Liver (tissue), 9 donors: ENCODE measurements around the gene KIF18B. TPM values are rescaled to one million over a fixed set of nuclear protein-coding genes. Genes with fewer than 3 reads are reported as not detected.

Experiments used
- DNase-seq: peaks from one replicate; pipeline ENCODE4 v3.0.0-alpha.2; 2017; ENCODE audit warnings: low spot score
- H3K27ac ChIP-seq, 2 donors: one replicate each; pipeline ENCODE4 v1.7.0; 2013; ENCODE audit warnings: inconsistent platforms in 2 of 2, low read length in 2 of 2, control low read depth in 1 of 2, low read depth in 1 of 2, mild to moderate bottlenecking in 1 of 2
- H3K27me3 ChIP-seq, 4 donors: one replicate each; pipeline versions ENCODE4 v1.6.1 to v1.7.0; 2013; ENCODE audit warnings: low read length in 3 of 4, inconsistent platforms in 1 of 4, mild to moderate bottlenecking in 1 of 4, moderate library complexity in 1 of 4; ENCODE audit not compliant: control insufficient read depth in 4 of 4, insufficient read depth in 4 of 4
- H3K36me3 ChIP-seq, 4 donors: one replicate each; pipeline versions ENCODE4 v1.6.1 to v1.7.0; 2013; ENCODE audit warnings: low read length in 3 of 4, mild to moderate bottlenecking in 3 of 4, low read depth in 1 of 4, moderate library complexity in 1 of 4; ENCODE audit not compliant: control insufficient read depth in 4 of 4, insufficient read depth in 3 of 4
- H3K4me1 ChIP-seq, 4 donors: one replicate each; pipeline versions ENCODE4 v1.6.1 to v1.7.0; 2013; ENCODE audit warnings: low read length in 3 of 4, mild to moderate bottlenecking in 3 of 4, moderate library complexity in 1 of 4; ENCODE audit not compliant: control insufficient read depth in 4 of 4, insufficient read depth in 4 of 4
- H3K4me3 ChIP-seq, 3 donors: one replicate each; pipeline versions ENCODE4 v1.6.1 to v1.7.0; 2013; ENCODE audit warnings: low read length in 3 of 3, control low read depth in 1 of 3, low read depth in 1 of 3, mild to moderate bottlenecking in 1 of 3
- H3K9ac ChIP-seq, 2 donors: one replicate each; pipeline ENCODE4 v1.7.0; 2013; ENCODE audit warnings: low read length in 2 of 2, mild to moderate bottlenecking in 2 of 2, moderate library complexity in 2 of 2, control low read depth in 1 of 2, low read depth in 1 of 2
- H3K9me3 ChIP-seq, 4 donors: one replicate each; pipeline versions ENCODE4 v1.6.1 to v1.7.0; 2013; ENCODE audit warnings: low read length in 3 of 4; ENCODE audit not compliant: control insufficient read depth in 4 of 4
- CTCF ChIP-seq: fragments of 150-350 bp; IDR thresholded peaks from 2 replicates; pipeline ENCODE4 v1.5.1; 2017; ENCODE audit warnings: improper control_type of control experiment, low read depth, low read length; ENCODE audit not compliant: missing input control
- EGR1 ChIP-seq, 2 donors: IDR thresholded peaks; 2 replicates each; pipeline ENCODE4 v1.6.1; 2016 to 2018; ENCODE audit warnings: antibody characterized with exemption in 2 of 2, low read depth in 2 of 2
- FOXA1 ChIP-seq: IDR thresholded peaks from 2 replicates; pipeline ENCODE4 v1.6.1; 2016; ENCODE audit warnings: antibody characterized with exemption
- FOXA2 ChIP-seq: IDR thresholded peaks from 2 replicates; pipeline ENCODE4 v1.6.1; 2016; ENCODE audit warnings: antibody characterized with exemption
- GABPA ChIP-seq, 2 donors: IDR thresholded peaks in 1 of 2; conservative IDR thresholded peaks in 1 of 2; 2 replicates each; pipeline ENCODE4 v1.6.1; 2016; ENCODE audit warnings: antibody characterized with exemption in 2 of 2, mild to moderate bottlenecking in 1 of 2, moderate library complexity in 1 of 2
- HNF4A ChIP-seq, 2 donors: conservative IDR thresholded peaks; 2 replicates each; pipeline ENCODE4 v1.6.1; 2016; ENCODE audit warnings: antibody characterized with exemption in 2 of 2, mild to moderate bottlenecking in 2 of 2
- HNF4G ChIP-seq: IDR thresholded peaks from 2 replicates; pipeline ENCODE4 v1.6.1; 2016; ENCODE audit warnings: antibody characterized with exemption
- JUND ChIP-seq, 2 donors: IDR thresholded peaks; 2 replicates each; pipeline ENCODE4 v1.6.1; 2016; ENCODE audit warnings: antibody characterized with exemption in 2 of 2
- MAX ChIP-seq: IDR thresholded peaks from 2 replicates; pipeline ENCODE4 v1.6.1; 2016; ENCODE audit warnings: antibody characterized with exemption
- NR2F2 ChIP-seq: IDR thresholded peaks from 2 replicates; pipeline ENCODE4 v1.6.1; 2016; ENCODE audit warnings: antibody characterized with exemption
- RAD21 ChIP-seq, 2 donors: IDR thresholded peaks; 2 replicates each; pipeline ENCODE4 v1.6.1; 2016; ENCODE audit warnings: antibody characterized with exemption in 2 of 2, mild to moderate bottlenecking in 2 of 2
- RXRA ChIP-seq, 2 donors: IDR thresholded peaks; 2 replicates each; pipeline ENCODE4 v1.6.1; 2017 to 2018; ENCODE audit warnings: antibody characterized with exemption in 2 of 2, mild to moderate bottlenecking in 1 of 2
- SP1 ChIP-seq: IDR thresholded peaks from 2 replicates; pipeline ENCODE4 v1.6.1; 2018; ENCODE audit warnings: antibody characterized with exemption, mild to moderate bottlenecking
- TAF1 ChIP-seq: conservative IDR thresholded peaks from 2 replicates; pipeline ENCODE4 v1.6.1; 2016; ENCODE audit warnings: antibody characterized with exemption, mild to moderate bottlenecking
- YY1 ChIP-seq: IDR thresholded peaks from 2 replicates; pipeline ENCODE4 v1.6.1; 2016; ENCODE audit warnings: antibody characterized with exemption, mild to moderate bottlenecking
- ZBTB33 ChIP-seq: IDR thresholded peaks from 2 replicates; pipeline ENCODE4 v1.6.1; 2016; ENCODE audit warnings: antibody characterized with exemption
- WGBS: extraction: QIAGEN DNeasy Blood & Tissue Kit; methylation state at CpG from one replicate; pipeline ENCODE4 v1.1.7; 2013; 5-methylcytosine and 5-hydroxymethylcytosine counted together
- polyA plus RNA-seq, 2 donors: library from polyadenylated mRNA; stranded (reverse) in 1 of 2; unstranded in 1 of 2; fragments of 200-250 nt in 1 of 2; fragments of >200 nt in 1 of 2; fragmentation: Nextera tagmentation in 1 of 2; extraction: Ambion mirVana in 1 of 2; gene quantifications; one replicate each; pipeline versions ENCODE4 v1.2.1 to v1.2.3, GENCODE V29; 2013 to 2015
- total RNA-seq, 2 donors: library from RNA; depleted of rRNA; stranded (reverse); fragments of >200 nt; gene quantifications; one replicate each; pipeline ENCODE4 v1.2.3, GENCODE V29; 2014
- TF ChIP-seq, protein P1 (sequence below): IDR thresholded peaks from 2 replicates; pipeline ENCODE4 v1.6.1; 2016; ENCODE audit warnings: antibody characterized with exemption, mild to moderate bottlenecking
- TF ChIP-seq, protein P2 (sequence below): IDR thresholded peaks from 2 replicates; pipeline ENCODE4 v1.6.1; 2016; ENCODE audit warnings: antibody characterized with exemption
- donor health status: healthy.
- donor health status: healthy.
- donor health status: healthy.
- donor health status: healthy.
- donor health status: healthy.

The KIF18B gene
- total and polyA plus RNA-seq, 4 donors, result under 0.01 to 11.9 (median 0.48) TPM

DNA sequence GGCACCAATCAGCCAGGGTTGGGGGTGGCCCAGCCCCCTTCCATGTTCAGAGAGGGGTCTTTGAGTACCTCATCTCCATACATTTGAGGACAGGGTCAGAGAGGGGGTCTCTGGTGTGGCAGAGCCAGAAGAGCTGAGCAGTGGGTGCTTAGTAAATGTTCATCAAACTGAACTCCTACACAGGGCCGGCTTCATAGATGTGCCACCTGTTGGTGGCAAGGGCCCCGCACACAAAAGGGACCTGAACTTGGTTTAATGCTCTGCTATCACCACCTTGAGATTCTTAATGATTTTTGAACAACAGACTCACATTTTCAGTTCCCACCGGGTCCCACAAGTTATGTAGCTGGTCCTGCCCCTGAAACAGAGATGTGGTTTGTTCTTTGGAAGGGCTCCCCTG lies 29.5 kb upstream of the KIF18B start:
- Histone ChIP-seq H3K27me3 (no peaks in the 10 kb centered on the region), H3K4me3 (no peak overlapping the region), H3K4me1 (peaks cover 5 to 19% (median 13%) of the 10 kb centered on the region in 4 donors), H3K27ac (no peak overlapping the region), H3K9ac (no peak overlapping the region), H3K36me3 (no peaks in the 10 kb centered on the region), H3K9me3 (no peaks in the 10 kb centered on the region)
- WGBS, result 76% methylated on average over 3 of the region's 3 CpGs
- DNase-seq, result no peak
- no peak for TF ChIP-seq HNF4G
- no peak for TF ChIP-seq JUND (IDR thresholded peaks at IDR 0.05)
- no peak for TF ChIP-seq GABPA (IDR thresholded peaks at IDR 0.05 in 1 of 2, conservative IDR thresholded peaks at IDR 0.05 in 1 of 2)
- no peak for TF ChIP-seq CTCF
- no peak for TF ChIP-seq TAF1
- TF ChIP-seq HNF4A (conservative IDR thresholded peaks at IDR 0.05), result no peak
- no peak for TF ChIP-seq ZBTB33
- no peak for TF ChIP-seq NR2F2
- TF ChIP-seq SP1, result no peak
- no peak for TF ChIP-seq FOXA1
- no peak for TF ChIP-seq YY1
- TF ChIP-seq RXRA (IDR thresholded peaks at IDR 0.05), result no peak
- TF ChIP-seq, protein P1, sequence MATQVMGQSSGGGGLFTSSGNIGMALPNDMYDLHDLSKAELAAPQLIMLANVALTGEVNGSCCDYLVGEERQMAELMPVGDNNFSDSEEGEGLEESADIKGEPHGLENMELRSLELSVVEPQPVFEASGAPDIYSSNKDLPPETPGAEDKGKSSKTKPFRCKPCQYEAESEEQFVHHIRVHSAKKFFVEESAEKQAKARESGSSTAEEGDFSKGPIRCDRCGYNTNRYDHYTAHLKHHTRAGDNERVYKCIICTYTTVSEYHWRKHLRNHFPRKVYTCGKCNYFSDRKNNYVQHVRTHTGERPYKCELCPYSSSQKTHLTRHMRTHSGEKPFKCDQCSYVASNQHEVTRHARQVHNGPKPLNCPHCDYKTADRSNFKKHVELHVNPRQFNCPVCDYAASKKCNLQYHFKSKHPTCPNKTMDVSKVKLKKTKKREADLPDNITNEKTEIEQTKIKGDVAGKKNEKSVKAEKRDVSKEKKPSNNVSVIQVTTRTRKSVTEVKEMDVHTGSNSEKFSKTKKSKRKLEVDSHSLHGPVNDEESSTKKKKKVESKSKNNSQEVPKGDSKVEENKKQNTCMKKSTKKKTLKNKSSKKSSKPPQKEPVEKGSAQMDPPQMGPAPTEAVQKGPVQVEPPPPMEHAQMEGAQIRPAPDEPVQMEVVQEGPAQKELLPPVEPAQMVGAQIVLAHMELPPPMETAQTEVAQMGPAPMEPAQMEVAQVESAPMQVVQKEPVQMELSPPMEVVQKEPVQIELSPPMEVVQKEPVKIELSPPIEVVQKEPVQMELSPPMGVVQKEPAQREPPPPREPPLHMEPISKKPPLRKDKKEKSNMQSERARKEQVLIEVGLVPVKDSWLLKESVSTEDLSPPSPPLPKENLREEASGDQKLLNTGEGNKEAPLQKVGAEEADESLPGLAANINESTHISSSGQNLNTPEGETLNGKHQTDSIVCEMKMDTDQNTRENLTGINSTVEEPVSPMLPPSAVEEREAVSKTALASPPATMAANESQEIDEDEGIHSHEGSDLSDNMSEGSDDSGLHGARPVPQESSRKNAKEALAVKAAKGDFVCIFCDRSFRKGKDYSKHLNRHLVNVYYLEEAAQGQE, result no peak
- no peak for TF ChIP-seq RAD21 (IDR thresholded peaks at IDR 0.05)
- no peak for TF ChIP-seq MAX
- TF ChIP-seq FOXA2, result no peak
- TF ChIP-seq, protein P2, sequence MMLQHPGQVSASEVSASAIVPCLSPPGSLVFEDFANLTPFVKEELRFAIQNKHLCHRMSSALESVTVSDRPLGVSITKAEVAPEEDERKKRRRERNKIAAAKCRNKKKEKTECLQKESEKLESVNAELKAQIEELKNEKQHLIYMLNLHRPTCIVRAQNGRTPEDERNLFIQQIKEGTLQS, result no peak

DNA sequence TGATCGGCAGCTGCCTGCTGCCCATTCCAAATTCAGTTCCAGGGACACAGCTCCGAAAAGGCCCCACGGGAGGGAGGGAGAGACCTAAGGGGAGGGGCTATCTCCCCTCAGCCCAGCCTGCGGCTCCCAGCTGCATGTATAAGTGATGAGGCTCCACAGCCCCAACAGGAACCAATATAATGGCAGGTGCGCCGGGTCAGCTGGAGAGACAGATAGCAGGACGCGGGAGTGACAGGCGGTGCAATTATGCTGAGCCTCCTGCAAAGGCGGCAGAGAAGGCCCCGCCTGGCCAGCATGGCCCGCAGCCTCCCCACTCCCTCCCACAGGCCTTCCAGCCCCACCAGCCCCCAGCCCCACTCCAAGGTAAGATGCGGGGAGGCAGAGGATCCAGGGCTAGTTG lies 28.6 kb upstream of the KIF18B start:
- no peaks in the 10 kb centered on the region for H3K9me3 ChIP-seq
- no peaks in the 10 kb centered on the region for H3K36me3 ChIP-seq
- no peak for DNase-seq
- 78% methylated on average over 13 of the region's 13 CpGs for WGBS
- no peak overlapping the region for H3K4me3 ChIP-seq
- no peak overlapping the region for H3K27ac ChIP-seq
- no peak overlapping the region for H3K9ac ChIP-seq
- H3K4me1 ChIP-seq, result peaks cover 0 to 13% (median 10%) of the 10 kb centered on the region in 4 donors
- H3K27me3 ChIP-seq, result no peaks in the 10 kb centered on the region
- TF ChIP-seq, protein P2, result no peak
- no peak for TF ChIP-seq MAX
- TF ChIP-seq FOXA2, result no peak
- no peak for TF ChIP-seq EGR1 (IDR thresholded peaks at IDR 0.05; ENCODE audit: low read depth in 2 of 2)
- TF ChIP-seq HNF4A (conservative IDR thresholded peaks at IDR 0.05), result no peak
- no peak for TF ChIP-seq CTCF
- no peak for TF ChIP-seq HNF4G
- no peak for TF ChIP-seq ZBTB33
